CD4-positive, alpha-beta T cell (primary cell): Measurements from ENCODE around the gene ARID1B. TPM values are rescaled to one million over a fixed set of nuclear protein-coding genes. Genes with fewer than 3 reads are reported as not detected.
A peak's percentile ranks its signal among the peaks of the same experiment; 100 is the strongest.

ENCODE experiments used
- ATAC-seq: fragments of 200-7000 bp; cut with Tn5 transposase; one replicate; pipeline ENCODE4 v1.10.0; 2022; ENCODE audit warnings: mild to moderate bottlenecking; ENCODE audit not compliant: poor library complexity
- CTCF ChIA-PET: fragments of 350-600 bp; sonication (Branson Sonifier 250); formaldehyde crosslinking; loops from one replicate; lab custom pipeline; 2021; ENCODE audit warnings: antibody characterized with exemption, inconsistent platforms; lab: Charles Lee
- POLR2A ChIA-PET: fragments of 350-600 bp; sonication (Branson Sonifier 250); formaldehyde crosslinking; loops from one replicate; lab custom pipeline; 2021; ENCODE audit warnings: antibody characterized with exemption, inconsistent platforms; lab: Charles Lee
- DNase-seq, 14 experiments: peaks; one replicate each; pipeline ENCODE4 v3.0.0-alpha.2; 2013 to 2020; ENCODE audit warnings: mixed read lengths in 2 of 14
- H3K27ac ChIP-seq, 2 donors: one replicate each; pipeline versions ENCODE4 v1.5.1 to v1.7.0; 2013; ENCODE audit warnings: low read length in 2 of 2, low read depth in 1 of 2, mild to moderate bottlenecking in 1 of 2
- H3K27me3 ChIP-seq, 2 experiments: 1 replicate in 1 of 2; 2 replicates in 1 of 2; pipeline versions ENCODE4 v1.6.1 to v1.7.0; 2013; ENCODE audit warnings: low read length in 2 of 2, control low read depth in 1 of 2, mild to moderate bottlenecking in 1 of 2, moderate library complexity in 1 of 2; ENCODE audit not compliant: insufficient read depth in 2 of 2, control insufficient read depth in 1 of 2
- H3K36me3 ChIP-seq: one replicate; pipeline ENCODE4 v1.6.1; 2013; ENCODE audit warnings: low read length, control low read depth; ENCODE audit not compliant: insufficient read depth
- H3K4me1 ChIP-seq: one replicate; pipeline ENCODE4 v1.6.1; 2013; ENCODE audit warnings: low read length, control low read depth; ENCODE audit not compliant: insufficient read depth
- H3K4me3 ChIP-seq: one replicate; pipeline ENCODE4 v1.5.1; 2013; ENCODE audit warnings: mild to moderate bottlenecking, low read length, moderate library complexity
- H3K9me3 ChIP-seq, 2 experiments: 1 replicate in 1 of 2; 2 replicates in 1 of 2; pipeline versions ENCODE4 v1.6.1 to v1.7.0; 2013; ENCODE audit warnings: low read length in 2 of 2, mild to moderate bottlenecking in 2 of 2, control low read depth in 1 of 2, moderate library complexity in 1 of 2; ENCODE audit not compliant: control insufficient read depth in 1 of 2, insufficient read depth in 1 of 2
- H3K27ac Mint-ChIP-seq: one replicate; pipeline ENCODE4 v1.8.0; 2020; ENCODE audit warnings: mixed read lengths
- H3K27me3 Mint-ChIP-seq: one replicate; pipeline ENCODE4 v1.8.0; 2021; ENCODE audit warnings: mixed read lengths
- H3K36me3 Mint-ChIP-seq: one replicate; pipeline ENCODE4 v1.8.0; 2021; ENCODE audit warnings: low read depth, mixed read lengths
- H3K4me1 Mint-ChIP-seq: one replicate; pipeline ENCODE4 v1.8.0; 2021; ENCODE audit warnings: low read depth, mixed read lengths
- H3K4me3 Mint-ChIP-seq: one replicate; pipeline ENCODE4 v1.8.0; 2020; ENCODE audit warnings: mild to moderate bottlenecking, mixed read lengths
- H3K9me3 Mint-ChIP-seq: one replicate; pipeline ENCODE4 v1.8.0; 2020; ENCODE audit warnings: mixed read lengths
- CTCF ChIP-seq: fragments of 200-600 bp; IDR thresholded peaks from one replicate; pipeline ENCODE4 v1.8.0; 2022; ENCODE audit warnings: antibody characterized with exemption, mild to moderate bottlenecking
- intact Hi-C, 2 experiments: fragments of 100-400 bp; cut with DNase I in 1 of 2; cut with micrococcal nuclease in 1 of 2; formaldehyde crosslinking; loops; one replicate each; pipeline versions ENCODE4 v1.15.1 to v1.9.0; 2023 to 2025; cut with DNase I, micrococcal nuclease
- total RNA-seq, 174 experiments: library from RNA in 2 of 174; stranded (reverse) in 2 of 174; gene quantifications; one replicate each; pipeline ENCODE4 v1.2.3 and lab custom pipeline; 2021 to 2026

ARID1B gene
- total RNA-seq, 2 experiments from 2014 or later: 120 to 125 TPM

- Histone ChIP-seq H3K27ac (no peak overlapping the region), H3K27me3 (no peaks in the 10 kb centered on the region), H3K4me3 (no peak overlapping the region), H3K4me1 (peaks cover 28% of the 10 kb centered on the region), H3K36me3 (no peaks in the 10 kb centered on the region), H3K9me3 (no peaks in the 10 kb centered on the region)
- Mint-ChIP-seq H3K36me3 (no peaks in the 10 kb centered on the region), H3K4me1 (peaks cover 87% of the 10 kb centered on the region), H3K9me3 (no peaks in the 10 kb centered on the region), H3K27ac (peak overlapping the region; percentile 32), H3K4me3 (peak overlapping the region; percentile 32), H3K27me3 (no peaks in the 10 kb centered on the region)
- POLR2A ChIA-PET: no interaction called here
- intact Hi-C loops: no loop called here
- TF ChIP-seq CTCF: no peak
- DNase-seq (peak in 2 of 14 experiments; percentile 17 to 23), ATAC-seq (no peak)
- CTCF ChIA-PET: no interaction called here
Measured at GRCh38 chr6:156886409-156886808, 109.2 kb downstream of the ARID1B start.

- Mint-ChIP-seq H3K4me1 (peaks cover 81% of the 10 kb centered on the region), H3K27ac (no peak overlapping the region), H3K36me3 (no peaks in the 10 kb centered on the region), H3K27me3 (no peaks in the 10 kb centered on the region), H3K4me3 (no peak overlapping the region), H3K9me3 (no peaks in the 10 kb centered on the region)
- Histone ChIP-seq H3K9me3 (no peaks in the 10 kb centered on the region), H3K4me1 (peaks cover 22% of the 10 kb centered on the region), H3K27me3 (no peaks in the 10 kb centered on the region), H3K36me3 (no peaks in the 10 kb centered on the region), H3K27ac (no peak overlapping the region), H3K4me3 (no peak overlapping the region)
- no peak for ATAC-seq
- intact Hi-C loops: no loop called here
- no peak for DNase-seq
- POLR2A ChIA-PET: no interaction called here
- no peak for TF ChIP-seq CTCF
- CTCF ChIA-PET: interaction anchor here (1.4 kb wide), 1 partner anchor 10 kb away, joined by 4 read pairs; no protein-coding TSS in a partner anchor
Measured at GRCh38 chr6:156887623-156888269, 110.6 kb downstream of the ARID1B start.

- Mint-ChIP-seq H3K27ac (no peak overlapping the region), H3K9me3 (no peaks in the 10 kb centered on the region), H3K4me1 (peaks cover 78% of the 10 kb centered on the region), H3K4me3 (no peak overlapping the region), H3K36me3 (no peaks in the 10 kb centered on the region), H3K27me3 (no peaks in the 10 kb centered on the region)
- H3K27me3 ChIP-seq: no peaks in the 10 kb centered on the region
- no peak for ATAC-seq
- no peaks in the 10 kb centered on the region for H3K36me3 ChIP-seq
- no peak for DNase-seq
- H3K4me1 ChIP-seq: peaks cover 9% of the 10 kb centered on the region
- intact Hi-C loops: no loop called here
- no peak overlapping the region for H3K4me3 ChIP-seq
- no peak for TF ChIP-seq CTCF
- H3K27ac ChIP-seq: no peak overlapping the region
- CTCF ChIA-PET: no interaction called here
- POLR2A ChIA-PET: no interaction called here
- H3K9me3 ChIP-seq: no peaks in the 10 kb centered on the region
Measured at GRCh38 chr6:156889469-156889868, 112.3 kb downstream of the ARID1B start.
